NK-92 (cell line): ENCODE results near the gene HDAC9.

Experiments
- DNase-seq: peaks from one replicate; lab custom pipeline; 2025; ENCODE audit not compliant: unreplicated experiment; lab: John Stamatoyannopoulos, UW

Gene HDAC9

GRCh38 chr7:18828260-18828993 is 332.9 kb downstream of the HDAC9 start:
- DNase-seq = no peak

- no peak for DNase-seq
Measured at GRCh38 chr7:18828994-18829857, 333.7 kb downstream of the HDAC9 start.

- DNase-seq = no peak
Measured at GRCh38 chr7:18829858-18830285, 334.3 kb downstream of the HDAC9 start.

- no peak for DNase-seq
Measured at GRCh38 chr7:18831419-18831818, 335.9 kb downstream of the HDAC9 start.

- no peak for DNase-seq
Measured at GRCh38 chr7:18831943-18832342, 336.4 kb downstream of the HDAC9 start.

GRCh38 chr7:18834577-18834976 is 339.0 kb downstream of the HDAC9 start:
- no peak for DNase-seq

GRCh38 chr7:18835001-18835690 is 339.6 kb downstream of the HDAC9 start:
- DNase-seq = no peak

- DNase-seq = no peak
Measured at GRCh38 chr7:18843979-18844378, 348.4 kb downstream of the HDAC9 start.

GRCh38 chr7:18844735-18845134 is 349.2 kb downstream of the HDAC9 start:
- DNase-seq = no peak

GRCh38 chr7:18845700-18846099 is 350.2 kb downstream of the HDAC9 start:
- DNase-seq = no peak

GRCh38 chr7:18846765-18847215 is 351.2 kb downstream of the HDAC9 start:
- no peak for DNase-seq

GRCh38 chr7:18849130-18849529 is 353.6 kb downstream of the HDAC9 start:
- DNase-seq = no peak

- DNase-seq = no peak
Measured at GRCh38 chr7:18855796-18856195, 360.2 kb downstream of the HDAC9 start.

GRCh38 chr7:18858232-18858631 is 362.7 kb downstream of the HDAC9 start:
- DNase-seq = no peak

- DNase-seq = no peak
Measured at GRCh38 chr7:18859318-18859717, 363.8 kb downstream of the HDAC9 start.

- DNase-seq = no peak
Measured at GRCh38 chr7:18860221-18860620, 364.7 kb downstream of the HDAC9 start.

- no peak for DNase-seq
Measured at GRCh38 chr7:18861514-18862118, 366.1 kb downstream of the HDAC9 start.

- no peak for DNase-seq
Measured at GRCh38 chr7:18864967-18865366, 369.4 kb downstream of the HDAC9 start.

- no peak for DNase-seq
Measured at GRCh38 chr7:18866359-18867036, 370.9 kb downstream of the HDAC9 start.

- DNase-seq = no peak
Measured at GRCh38 chr7:18872344-18872743, 376.8 kb downstream of the HDAC9 start.
